HCT116 (cell line): Measurements from ENCODE around the gene LRSAM1. TPM values are rescaled to one million over a fixed set of nuclear protein-coding genes. Genes with fewer than 3 reads are reported as not detected.

Experiments used
- ATAC-seq: fragments of 200-7000 bp; cut with Tn5 transposase; 2 replicates; pipeline ENCODE4 v1.9.1; 2020; ENCODE audit warnings: mild to moderate bottlenecking, moderate library complexity
- BruUV-seq: library from RNA; stranded (reverse); fragments of 400-500 nt; replicated peaks from 2 replicates; lab custom pipeline; 2021; lab: Mats Ljungman, UMichigan
- CTCF ChIA-PET: fragments of 300-600 bp; sonication (Branson Sonifier 250); formaldehyde crosslinking; loops from one replicate; lab custom pipeline; 2021; ENCODE audit warnings: antibody characterized with exemption; lab: Charles Lee
- POLR2A ChIA-PET: fragments of 300-600, 350-600 bp; sonication (Branson Sonifier 250); formaldehyde crosslinking; loops from one replicate; lab custom pipeline; 2021; ENCODE audit warnings: antibody characterized with exemption; lab: Charles Lee
- RAD21 ChIA-PET, 2 experiments: fragments of 300-600 bp; sonication (Branson Sonifier 250); formaldehyde crosslinking; loops; one replicate each; lab custom pipeline; 2023; ENCODE audit warnings: low total read pairs in 2 of 2; ENCODE audit not compliant: uncharacterized antibody in 2 of 2, unreplicated experiment in 2 of 2, low non-redundant PET in 1 of 2; lab: Charles Lee
- DNase-seq: peaks from one replicate; pipeline ENCODE4 v3.0.0-alpha.2; 2010; ENCODE audit warnings: low read depth, low spot score
- H2AFZ ChIP-seq: fragments of 200-600 bp; shearing (Covaris generic), sonication (generic); 2 replicates; pipeline ENCODE4 v1.6.1; 2017; ENCODE audit warnings: low read depth, mixed run types, mixed read lengths, antibody characterized with exemption, low read length; ENCODE audit not compliant: poor library complexity, severe bottlenecking
- H3K27ac ChIP-seq: 2 replicates; pipeline ENCODE4 v1.5.1; 2012; ENCODE audit warnings: low read depth, low read length
- H3K27me3 ChIP-seq: fragments of 200-600 bp; sonication (generic); 2 replicates; pipeline ENCODE4 v1.6.1; 2016; ENCODE audit warnings: mixed run types, low read length, mixed read lengths; ENCODE audit not compliant: insufficient read depth
- H3K36me3 ChIP-seq, 2 experiments: fragments of 200-500 bp in 1 of 2; fragments of 200-600 bp in 1 of 2; sonication (Bioruptor generic) in 1 of 2; sonication (generic) in 1 of 2; 2 replicates each; pipeline versions ENCODE4 v1.5.1 to v1.6.1; 2014 to 2016; ENCODE audit warnings: low read length in 2 of 2, inconsistent platforms in 1 of 2, mixed read lengths in 1 of 2, mixed run types in 1 of 2; ENCODE audit not compliant: insufficient read depth in 2 of 2, control insufficient read depth in 1 of 2
- H3K4me1 ChIP-seq, 2 experiments: fragments of 200-600 bp in 1 of 2; sonication (generic) in 1 of 2; 2 replicates each; pipeline versions ENCODE4 v1.5.1 to v1.6.1; 2012 to 2017; ENCODE audit warnings: low read length in 2 of 2, inconsistent platforms in 1 of 2, mild to moderate bottlenecking in 1 of 2, mixed read lengths in 1 of 2, mixed run types in 1 of 2, moderate library complexity in 1 of 2; ENCODE audit not compliant: insufficient read depth in 2 of 2, control insufficient read depth in 1 of 2
- H3K4me2 ChIP-seq: fragments of 200-600 bp; sonication (generic); 2 replicates; pipeline ENCODE4 v1.6.1; 2017; ENCODE audit warnings: mixed run types, low read length, mixed read lengths
- H3K4me3 ChIP-seq, 2 experiments: fragments of 200-600 bp in 1 of 2; sonication (generic) in 1 of 2; replicated peaks in 1 of 2; 2 replicates each; pipeline ENCODE4 v1.5.1; 2011 to 2016; ENCODE audit warnings: low read length in 2 of 2, control low read depth in 1 of 2, low read depth in 1 of 2, mild to moderate bottlenecking in 1 of 2, mixed read lengths in 1 of 2, mixed run types in 1 of 2
- H3K79me2 ChIP-seq: fragments of 200-600 bp; sonication (generic); 2 replicates; pipeline ENCODE4 v1.6.1; 2017; ENCODE audit warnings: mild to moderate bottlenecking, mixed run types, low read length, moderate library complexity, mixed read lengths; ENCODE audit not compliant: insufficient read depth
- H3K9ac ChIP-seq: fragments of 200-600 bp; sonication (generic); 2 replicates; pipeline ENCODE4 v1.6.1; 2016; ENCODE audit warnings: low read length, mixed read lengths
- H3K9me2 ChIP-seq: fragments of 200-600 bp; sonication (generic), shearing (Covaris generic); 2 replicates; pipeline ENCODE4 v1.6.1; 2017; ENCODE audit warnings: mixed run types, mild to moderate bottlenecking, moderate library complexity; ENCODE audit not compliant: insufficient read depth
- H3K9me3 ChIP-seq, 2 experiments: fragments of 200-500 bp in 1 of 2; fragments of 200-600 bp in 1 of 2; sonication (Bioruptor generic) in 1 of 2; sonication (generic) in 1 of 2; 2 replicates each; pipeline ENCODE4 v1.6.1; 2014 to 2017; ENCODE audit warnings: low read length in 2 of 2, mixed read lengths in 2 of 2, inconsistent platforms in 1 of 2, low read depth in 1 of 2, mild to moderate bottlenecking in 1 of 2, mixed run types in 1 of 2, moderate library complexity in 1 of 2; ENCODE audit not compliant: control insufficient read depth in 1 of 2, insufficient read depth in 1 of 2
- H4K20me1 ChIP-seq: fragments of 200-600 bp; sonication (generic), shearing (Covaris generic); 2 replicates; pipeline ENCODE4 v1.6.1; 2017; ENCODE audit warnings: mixed run types, mild to moderate bottlenecking, moderate library complexity; ENCODE audit not compliant: insufficient read depth
- CBX3 ChIP-seq: IDR thresholded peaks from 2 replicates; pipeline ENCODE4 v1.6.1; 2012; ENCODE audit warnings: low read depth
- CEBPB ChIP-seq: IDR thresholded peaks from 2 replicates; pipeline ENCODE4 v1.6.1; 2012; ENCODE audit warnings: low read depth
- CTCF ChIP-seq, 3 experiments: fragments of 200-600 bp in 1 of 3; sonication (generic) in 1 of 3; IDR thresholded peaks in 2 of 3; conservative IDR thresholded peaks in 1 of 3; 2 replicates each; pipeline ENCODE4 v1.5.1; 2012 to 2017; ENCODE audit warnings: low read depth in 2 of 3, low read length in 2 of 3, antibody characterized with exemption in 1 of 3, borderline replicate concordance in 1 of 3, control low read depth in 1 of 3, mild to moderate bottlenecking in 1 of 3, mixed read lengths in 1 of 3, mixed run types in 1 of 3, moderate library complexity in 1 of 3; ENCODE audit not compliant: insufficient read depth in 1 of 3
- EZH2phosphoT487 ChIP-seq: fragments of 200-600 bp; IDR thresholded peaks from 2 replicates; pipeline ENCODE4 v1.6.1; 2018; ENCODE audit warnings: antibody characterized with exemption, borderline replicate concordance
- MAX ChIP-seq: IDR thresholded peaks from 2 replicates; pipeline ENCODE4 v1.6.1; 2012
- POLR2A ChIP-seq: IDR thresholded peaks from 2 replicates; pipeline ENCODE4 v1.7.0; 2011; ENCODE audit warnings: borderline replicate concordance; ENCODE audit not compliant: insufficient read depth, insufficient read length; ENCODE audit errors: extremely low read depth
- RAD21 ChIP-seq: IDR thresholded peaks from 2 replicates; pipeline ENCODE4 v1.6.1; 2012; ENCODE audit warnings: low read depth, mild to moderate bottlenecking
- SRF ChIP-seq: IDR thresholded peaks from 2 replicates; pipeline ENCODE4 v1.6.1; 2012; ENCODE audit warnings: low read depth
- TCF7L2 ChIP-seq: IDR thresholded peaks from 2 replicates; pipeline ENCODE4 v1.7.0; 2011; ENCODE audit warnings: borderline replicate concordance, inconsistent platforms; ENCODE audit not compliant: insufficient read depth, insufficient read length; ENCODE audit errors: extremely low read depth
- ZBTB33 ChIP-seq: IDR thresholded peaks from 2 replicates; pipeline ENCODE4 v1.6.1; 2011; ENCODE audit warnings: mild to moderate bottlenecking, low read length, moderate library complexity; ENCODE audit not compliant: insufficient replicate concordance; ENCODE audit errors: extremely low read depth
- ZFX ChIP-seq: fragments of 450-650 bp; IDR thresholded peaks from 2 replicates; pipeline ENCODE4 v1.6.1; 2017
- intact Hi-C: fragments of 100-400 bp; cut with micrococcal nuclease; formaldehyde crosslinking; loops from 2 replicates; pipeline ENCODE4 v1.10.0; 2022
- total RNA-seq: library from RNA; stranded (reverse); gene quantifications from one replicate; pipeline ENCODE4 v1.2.1, GENCODE V29; 2021; ENCODE audit not compliant: unreplicated experiment

The LRSAM1 gene
- total RNA-seq, 1 experiment from 2014 or later = 25.9 TPM

GRCh38 chr9:127405344-127406125 lies 45.8 kb upstream of the LRSAM1 start:
- Histone ChIP-seq H3K27ac (no peak overlapping the region), H3K79me2 (no peaks in the 10 kb centered on the region), H3K9ac (no peak overlapping the region), H2AFZ (no peak overlapping the region), H3K36me3 (peaks cover 2 to 5% of the 10 kb centered on the region in 2 experiments; a peak in 1 of 4 replicates), H3K4me1 (peaks cover 0 to 7% of the 10 kb centered on the region in 2 experiments; a peak in 1 of 4 replicates), H3K4me3 (no peak overlapping the region), H4K20me1 (no peaks in the 10 kb centered on the region), H3K9me3 (no peaks in the 10 kb centered on the region), H3K4me2 (no peak overlapping the region), H3K9me2 (no peaks in the 10 kb centered on the region), H3K27me3 (no peaks in the 10 kb centered on the region)
- intact Hi-C loops = no loop called here
- TF ChIP-seq ZFX (no peak), ZBTB33 (no peak), CBX3 (no peak), TCF7L2 (no peak), POLR2A (no peak), CEBPB (no peak), CTCF (IDR thresholded peaks at IDR 0.05 in 2 of 3, conservative IDR thresholded peaks at IDR 0.05 in 1 of 3; ENCODE audit: borderline replicate concordance in 1 of 3, insufficient read depth in 1 of 3, low read depth in 2 of 3, low read length in 2 of 3) (no peak), EZH2phosphoT487 (no peak), SRF (no peak), MAX (no peak), RAD21 (no peak)
- POLR2A ChIA-PET = no interaction called here
- ATAC-seq = no peak
- RAD21 ChIA-PET = interaction anchor here in 1 of 2 experiments (1.2 kb wide), 1 partner anchor 180 kb away, joined by 4 read pairs; no protein-coding TSS in a partner anchor
- no TSS peak for BruUV-seq
- no peak for DNase-seq
- CTCF ChIA-PET = no interaction called here
